HUES64 (cell line): Measurements from ENCODE around the gene SFXN1. TPM values are rescaled to one million over a fixed set of nuclear protein-coding genes. Genes with fewer than 3 reads are reported as not detected.
"Not testable (repeated sequence)": the region's sequence is repeated elsewhere in the genome, so short reads cannot be mapped to it uniquely, and the experiment has no call there.

Experiments used
- H3K27ac ChIP-seq: 2 replicates; pipeline ENCODE4 v1.7.0; 2013; ENCODE audit warnings: low read depth, low read length, inconsistent platforms
- H3K27me3 ChIP-seq: 2 replicates; pipeline ENCODE4 v1.6.1; 2013; ENCODE audit warnings: mild to moderate bottlenecking, low read length; ENCODE audit not compliant: insufficient read depth
- H3K36me3 ChIP-seq: 2 replicates; pipeline ENCODE4 v1.6.1; 2013; ENCODE audit warnings: mild to moderate bottlenecking, low read length; ENCODE audit not compliant: insufficient read depth
- H3K4me1 ChIP-seq: 2 replicates; pipeline ENCODE4 v1.6.1; 2013; ENCODE audit warnings: mild to moderate bottlenecking, low read length, moderate library complexity; ENCODE audit not compliant: insufficient read depth
- H3K4me3 ChIP-seq: 2 replicates; pipeline ENCODE4 v1.5.1; 2013; ENCODE audit warnings: mild to moderate bottlenecking, low read length, moderate library complexity
- H3K9ac ChIP-seq: 2 replicates; pipeline ENCODE4 v1.6.1; 2013; ENCODE audit warnings: mild to moderate bottlenecking, low read depth, low read length
- H3K9me3 ChIP-seq: 2 replicates; pipeline ENCODE4 v1.6.1; 2013; ENCODE audit warnings: low read depth, low read length; ENCODE audit not compliant: insufficient read depth
- WGBS: fragments of 150-250, 120-280 bp; methylation state at CpG from one replicate; pipeline ENCODE4 v1.1.7; 2013; ENCODE audit warnings: missing lambda C conversion rate; 5-methylcytosine and 5-hydroxymethylcytosine counted together
- polyA plus RNA-seq, 2 experiments: library from polyadenylated mRNA; stranded (reverse); fragments of 50-300 nt; gene quantifications; one replicate each; pipeline ENCODE4 v1.2.3, GENCODE V29; 2013

Gene SFXN1, protein sequence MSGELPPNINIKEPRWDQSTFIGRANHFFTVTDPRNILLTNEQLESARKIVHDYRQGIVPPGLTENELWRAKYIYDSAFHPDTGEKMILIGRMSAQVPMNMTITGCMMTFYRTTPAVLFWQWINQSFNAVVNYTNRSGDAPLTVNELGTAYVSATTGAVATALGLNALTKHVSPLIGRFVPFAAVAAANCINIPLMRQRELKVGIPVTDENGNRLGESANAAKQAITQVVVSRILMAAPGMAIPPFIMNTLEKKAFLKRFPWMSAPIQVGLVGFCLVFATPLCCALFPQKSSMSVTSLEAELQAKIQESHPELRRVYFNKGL
- 77.0 TPM for polyA plus RNA-seq (2013, experiment 1 of 2)
- polyA plus RNA-seq (2013, experiment 2 of 2): 77.1 TPM

DNA sequence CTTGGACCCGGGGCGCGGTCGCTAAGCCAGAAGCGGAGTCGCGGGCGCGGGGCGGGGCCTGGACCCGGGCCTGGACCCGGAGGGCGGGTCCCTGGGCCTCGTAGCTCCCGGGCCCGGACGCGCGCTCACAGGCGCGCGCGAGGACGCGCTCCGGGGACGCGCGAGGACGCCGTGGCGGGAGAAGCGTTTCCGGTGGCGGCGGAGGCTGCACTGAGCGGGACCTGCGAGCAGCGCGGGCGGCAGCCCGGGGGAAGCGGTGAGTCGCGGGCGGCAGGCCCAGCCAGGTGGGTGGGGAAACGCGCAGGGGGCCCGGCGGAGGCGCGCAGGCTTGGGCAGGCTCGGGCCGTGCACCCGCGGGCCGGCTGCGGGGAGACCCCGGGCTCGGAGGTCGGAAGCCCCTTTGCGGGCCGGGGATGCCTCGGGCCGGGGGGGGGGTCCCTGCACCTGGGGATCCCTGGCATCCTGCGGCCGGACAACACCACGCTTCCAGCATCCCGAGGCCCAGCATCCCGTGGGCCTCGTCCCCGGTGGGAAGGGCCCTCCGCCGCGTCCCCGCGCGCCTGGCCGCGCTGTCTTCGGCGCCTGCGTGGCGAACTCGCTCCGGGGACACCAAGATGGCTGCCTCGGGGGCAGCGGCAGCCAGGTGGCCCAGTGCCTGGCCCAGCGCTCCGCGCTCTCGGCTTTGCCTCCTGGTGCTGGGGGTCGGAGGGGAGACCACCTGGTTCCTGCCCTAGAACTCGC is at the start of gene SFXN1:
SFXN1 (plus strand) TSS at position 177 of the 741 bp plus-strand sequence. CDS start 13,544 bp downstream, outside the sequence.
- peak within 1 kb of the TSS; percentile 93 for H3K4me3 ChIP-seq
- peaks cover 19% of the 10 kb centered on the region for H3K27me3 ChIP-seq
- H3K9ac ChIP-seq: peak within 1 kb of the TSS; percentile 91
- H3K4me1 ChIP-seq: peaks cover 12% of the 10 kb centered on the region
- WGBS: under 1% methylated on average over 94 of the region's 94 CpGs
- H3K9me3 ChIP-seq: no peaks in the 10 kb centered on the region
- H3K27ac ChIP-seq: peak within 1 kb of the TSS; percentile 57
- H3K36me3 ChIP-seq: peaks cover 30% of the 10 kb centered on the region

DNA sequence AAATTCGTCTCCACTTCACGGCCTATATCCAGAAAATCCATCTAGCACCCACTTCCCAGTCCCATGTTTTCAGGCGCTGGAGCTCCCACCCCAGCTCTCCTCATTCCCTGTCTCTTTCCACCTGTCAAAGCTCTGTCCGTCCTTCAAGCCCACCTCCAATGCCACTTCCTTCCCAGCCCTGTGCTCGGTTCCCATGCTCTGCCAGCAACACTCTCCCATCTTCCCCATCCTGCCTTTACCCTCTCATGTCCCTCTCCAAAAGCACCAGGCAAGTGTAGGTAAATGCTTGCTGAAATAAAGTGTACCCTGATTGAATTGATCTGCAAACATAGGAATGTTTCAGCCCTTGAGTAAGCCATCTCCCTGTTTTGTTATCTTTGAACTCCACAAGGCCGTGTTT is 43.6 kb upstream of the SFXN1 start:
- Histone ChIP-seq H3K4me3 (no peak overlapping the region), H3K27ac (no peak overlapping the region), H3K27me3 (no peaks in the 10 kb centered on the region)

DNA sequence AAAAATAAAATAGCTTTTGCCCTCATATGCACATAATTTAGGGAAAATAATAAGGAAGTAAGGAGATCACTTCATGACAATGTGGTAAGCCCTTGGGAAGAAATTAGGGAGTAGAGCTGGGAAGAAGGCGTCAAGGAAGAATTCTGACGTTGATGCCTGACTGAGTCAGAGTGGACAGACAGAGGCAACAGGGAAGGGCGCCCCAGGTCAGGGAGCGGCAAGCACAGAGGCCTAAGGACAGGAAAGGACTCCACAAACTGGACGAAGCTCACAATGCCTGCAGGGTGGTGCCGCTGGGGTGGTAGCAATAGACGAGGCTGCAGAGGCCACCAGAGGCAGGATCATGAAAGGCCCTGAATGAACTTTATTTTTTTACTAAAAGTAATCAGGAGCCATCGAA is 42.0 kb upstream of the SFXN1 start:
- WGBS: 34% methylated on average over 8 of the region's 8 CpGs
- Histone ChIP-seq H3K27me3 (peaks cover 3% of the 10 kb centered on the region), H3K9me3 (no peaks in the 10 kb centered on the region), H3K4me3 (no peak overlapping the region), H3K4me1 (peaks cover 43% of the 10 kb centered on the region), H3K36me3 (no peaks in the 10 kb centered on the region), H3K9ac (no peak overlapping the region), H3K27ac (peak overlapping the region; percentile 3; the same call in 1 of the 2 replicates)

More for the DNA sequence above, 43.6 kb upstream of the SFXN1 start:
- no peaks in the 10 kb centered on the region for H3K36me3 ChIP-seq
- no peak overlapping the region for H3K9ac ChIP-seq
- no peaks in the 10 kb centered on the region for H3K9me3 ChIP-seq
- peaks cover 35% of the 10 kb centered on the region for H3K4me1 ChIP-seq
- WGBS: 51% methylated on average over 6 of the region's 6 CpGs

DNA sequence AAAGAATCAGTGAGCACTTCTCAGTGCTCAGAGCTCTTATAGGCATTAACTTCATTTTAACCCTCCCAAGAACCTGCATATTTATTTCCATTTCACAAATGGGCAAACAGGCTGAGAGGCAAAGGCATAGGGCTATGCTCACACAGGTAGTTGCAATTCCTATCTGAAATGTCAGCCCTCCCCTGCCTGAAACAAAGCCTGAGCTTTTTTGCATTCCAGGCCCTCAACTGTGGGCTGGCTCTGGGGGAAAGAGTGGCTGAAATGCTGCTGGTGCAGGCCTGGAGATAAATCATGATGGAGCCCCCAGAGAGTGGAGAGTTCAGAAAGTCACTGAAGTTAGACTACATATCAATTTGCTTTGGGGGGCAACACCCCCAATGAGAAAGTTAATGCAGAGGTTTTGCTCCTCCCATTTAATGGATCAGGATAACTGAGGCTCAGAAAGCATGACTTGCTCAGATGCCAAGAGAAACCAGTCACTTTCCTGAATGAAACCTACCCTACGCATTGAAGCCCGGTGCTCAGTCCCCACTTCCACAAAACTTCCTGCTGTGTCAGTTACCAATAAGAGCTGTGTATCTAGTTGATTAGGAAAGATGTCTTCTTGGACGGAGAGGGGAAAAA is 40.0 kb upstream of the SFXN1 start:
- Histone ChIP-seq H3K36me3 (no peaks in the 10 kb centered on the region), H3K27ac (no peak overlapping the region), H3K4me1 (peaks cover 44% of the 10 kb centered on the region), H3K27me3 (peaks cover 23% of the 10 kb centered on the region), H3K9ac (no peak overlapping the region), H3K9me3 (no peaks in the 10 kb centered on the region), H3K4me3 (no peak overlapping the region)
- WGBS: 90% methylated on average over 2 of the region's 3 CpGs

DNA sequence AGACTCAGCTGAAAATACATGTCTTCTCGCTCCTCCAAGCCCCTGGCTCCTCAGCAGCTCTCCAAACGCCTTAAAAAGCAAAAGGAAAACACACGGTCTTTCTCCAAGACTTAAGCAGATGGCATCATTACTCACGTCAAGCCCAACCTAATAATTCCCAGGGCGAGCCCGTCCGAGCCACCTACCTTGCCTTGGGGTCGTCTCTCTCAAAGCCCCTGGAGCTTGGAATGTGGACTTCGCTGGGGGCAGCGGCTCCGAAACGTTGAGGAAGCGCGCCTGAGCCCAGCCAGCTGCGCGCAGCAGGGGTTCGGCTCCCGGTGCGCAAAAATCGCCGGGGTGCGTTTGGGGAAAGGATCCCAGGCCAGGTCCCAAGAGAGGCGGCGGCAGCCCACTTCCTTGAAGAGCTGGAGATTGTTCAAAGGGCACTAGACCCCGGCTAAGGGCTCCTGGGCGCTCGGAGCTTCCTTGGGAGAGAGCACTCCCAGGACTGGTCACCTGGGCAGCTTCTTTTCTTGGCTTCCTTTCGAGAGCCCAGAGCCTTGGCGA is 34.8 kb upstream of the SFXN1 start:
- Histone ChIP-seq H3K27ac (no peak overlapping the region), H3K4me1 (peaks cover 25% of the 10 kb centered on the region), H3K27me3 (peaks cover 63% of the 10 kb centered on the region), H3K9ac (no peak overlapping the region), H3K9me3 (no peaks in the 10 kb centered on the region), H3K36me3 (no peaks in the 10 kb centered on the region), H3K4me3 (peak overlapping the region; percentile 55)
- 9% methylated on average over 29 of the region's 29 CpGs for WGBS

DNA sequence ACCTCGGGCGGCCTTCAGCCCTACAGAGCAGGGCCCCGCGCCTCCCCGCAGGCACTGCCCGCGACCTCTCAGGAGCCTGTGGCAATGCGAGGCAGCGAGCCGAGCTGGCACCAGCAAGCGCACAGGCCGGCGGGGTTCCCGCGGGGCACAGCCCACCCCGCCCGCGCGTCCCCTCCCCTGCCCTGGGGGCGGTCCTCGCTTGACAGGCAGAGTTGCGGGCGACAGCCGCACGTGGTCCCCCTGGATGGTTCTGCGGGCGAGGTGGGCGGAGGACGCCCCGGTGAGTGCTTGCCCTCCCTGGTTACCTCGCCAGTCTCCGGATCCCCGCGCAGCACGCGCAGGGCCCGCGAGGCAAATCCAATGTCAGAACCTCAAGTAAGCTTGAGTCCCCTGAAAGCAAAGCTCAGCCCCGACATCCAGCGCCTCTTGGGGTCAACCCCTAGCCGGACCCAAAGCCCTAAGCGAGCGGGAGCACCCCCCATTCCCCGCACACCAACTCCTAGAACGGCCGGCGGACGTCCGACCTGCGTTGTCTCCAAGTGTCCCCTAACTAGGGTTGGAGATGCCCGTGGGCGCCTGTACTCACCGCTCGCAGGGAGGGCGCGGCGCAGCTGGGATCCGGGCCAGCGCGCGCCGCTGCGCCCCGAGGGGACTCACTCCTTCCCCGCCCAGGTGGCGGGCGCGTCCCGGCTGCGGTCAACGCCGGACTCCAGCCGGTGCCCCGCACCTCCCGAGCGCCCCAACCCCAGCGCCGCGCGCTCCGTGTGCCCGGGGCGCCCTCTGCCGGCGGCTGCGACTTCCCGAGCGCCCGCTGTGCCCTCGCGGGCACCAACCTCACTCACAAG is 34.1 kb upstream of the SFXN1 start, which contains the start of gene DRD1:
DRD1 (minus strand) TSS at position 123 of the 845 bp plus-strand sequence. CDS start 1,083 bp downstream, outside the sequence.
- H3K36me3 ChIP-seq: no peaks in the 10 kb centered on the region
- peak within 1 kb of the TSS; percentile 55 for H3K4me3 ChIP-seq
- under 1% methylated on average over 91 of the region's 91 CpGs for WGBS
- peaks cover 64% of the 10 kb centered on the region for H3K27me3 ChIP-seq
- H3K4me1 ChIP-seq: peaks cover 25% of the 10 kb centered on the region
- H3K9ac ChIP-seq: no peak within 1 kb of the TSS; the same call in 1 of the 2 replicates
- no peaks in the 10 kb centered on the region for H3K9me3 ChIP-seq
- no peak within 1 kb of the TSS for H3K27ac ChIP-seq

DNA sequence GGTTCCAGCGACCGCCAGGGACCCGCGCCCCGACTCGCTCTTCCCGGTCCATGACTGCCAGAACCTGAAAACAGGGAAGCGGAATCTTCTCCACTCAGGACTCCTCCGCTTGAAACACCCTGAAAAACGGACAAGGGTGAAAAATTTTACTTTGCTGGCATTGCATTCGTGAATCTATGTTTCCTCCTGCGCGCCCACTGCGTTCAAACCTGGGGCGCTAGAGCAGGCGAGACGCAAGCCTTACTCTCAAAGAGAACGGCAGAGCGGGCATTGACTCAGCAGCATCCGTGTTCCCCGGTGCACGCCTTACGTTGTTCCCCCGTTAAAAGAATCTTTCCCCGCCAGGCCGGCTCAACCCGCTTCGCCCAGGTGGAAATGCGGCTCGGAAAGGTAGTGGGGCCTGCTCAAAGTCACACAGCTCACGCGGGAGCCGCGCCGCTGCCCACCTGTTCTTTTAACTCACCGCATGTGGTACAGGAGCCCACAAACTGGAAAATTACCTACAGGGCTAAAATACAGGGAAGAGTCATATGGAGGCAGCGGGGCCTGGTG is 33.4 kb upstream of the SFXN1 start:
- Histone ChIP-seq H3K9ac (no peak overlapping the region), H3K9me3 (no peaks in the 10 kb centered on the region), H3K27ac (no peak overlapping the region), H3K4me3 (peak overlapping the region; percentile 55), H3K4me1 (peaks cover 25% of the 10 kb centered on the region), H3K27me3 (peaks cover 67% of the 10 kb centered on the region), H3K36me3 (no peaks in the 10 kb centered on the region)
- WGBS: 69% methylated on average over 37 of the region's 37 CpGs

DNA sequence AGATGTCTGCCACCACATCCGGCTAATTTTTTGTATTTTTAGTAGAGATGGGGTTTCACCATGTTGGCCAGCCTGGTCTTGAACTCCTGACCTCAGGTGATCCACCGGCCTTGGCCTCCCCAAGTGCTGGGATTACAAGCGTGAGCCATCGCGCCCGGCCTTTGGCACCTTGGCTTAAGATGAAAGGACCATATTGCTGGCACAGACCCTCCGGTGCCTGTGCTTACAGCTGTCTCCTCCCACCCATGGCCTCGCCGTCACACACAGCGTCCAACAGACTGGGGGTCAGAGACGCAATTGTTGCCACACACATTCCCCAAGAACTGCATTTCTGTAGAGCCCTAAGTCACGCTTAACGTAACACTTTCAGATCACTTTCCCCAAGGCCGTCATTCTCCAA is 32.0 kb upstream of the SFXN1 start:
- 95% methylated on average over 14 of the region's 14 CpGs for WGBS
- peaks cover 18% of the 10 kb centered on the region for H3K4me1 ChIP-seq
- H3K36me3 ChIP-seq, H3K27ac ChIP-seq, H3K9me3 ChIP-seq, H3K9ac ChIP-seq, H3K4me3 ChIP-seq: not testable (repeated sequence)
- peaks cover 64% of the 10 kb centered on the region for H3K27me3 ChIP-seq

DNA sequence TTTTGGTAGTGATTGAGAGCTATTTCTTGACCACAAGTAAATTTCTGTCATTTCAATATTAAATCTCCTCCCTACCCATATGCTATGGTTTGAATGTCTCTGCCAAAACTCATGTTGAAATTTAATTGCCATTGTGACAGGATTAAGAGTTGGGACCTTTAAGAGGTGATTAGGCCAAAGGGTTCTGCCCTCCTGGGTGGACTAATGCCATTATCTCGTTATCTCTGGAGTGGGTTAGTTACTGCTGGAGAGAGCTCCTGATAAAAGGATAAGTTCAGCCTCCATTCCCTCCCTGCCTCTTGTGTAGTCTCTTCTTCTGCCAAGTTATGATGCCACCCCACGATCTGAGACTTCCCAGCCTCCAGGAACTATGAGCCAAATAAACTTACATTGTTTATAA is 30.8 kb upstream of the SFXN1 start:
- H3K27ac ChIP-seq: no peak overlapping the region
- peaks cover 18% of the 10 kb centered on the region for H3K4me1 ChIP-seq
- no peak overlapping the region for H3K4me3 ChIP-seq
- no peaks in the 10 kb centered on the region for H3K9me3 ChIP-seq
- H3K9ac ChIP-seq: no peak overlapping the region
- 44% methylated on average over 2 of the region's 2 CpGs for WGBS
- no peaks in the 10 kb centered on the region for H3K36me3 ChIP-seq
- H3K27me3 ChIP-seq: peaks cover 52% of the 10 kb centered on the region

DNA sequence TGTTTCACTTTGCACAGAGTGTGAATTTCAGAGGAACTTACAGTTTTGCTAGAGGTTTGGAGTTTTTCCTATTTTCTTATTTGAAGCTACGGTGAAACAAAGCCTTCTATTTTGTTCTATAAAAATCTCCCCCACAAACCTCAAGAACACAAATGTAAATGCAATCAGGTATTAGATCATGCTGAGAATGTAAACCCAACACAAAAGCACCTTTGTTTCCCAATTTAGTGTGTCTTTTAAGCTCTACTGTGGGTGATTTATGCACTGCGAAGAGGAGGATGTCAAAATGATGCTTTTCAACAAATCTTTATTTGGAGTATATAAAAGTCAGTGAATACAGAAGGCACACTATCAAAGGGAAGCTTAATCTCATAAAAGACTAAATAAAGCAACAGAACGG is 30.1 kb upstream of the SFXN1 start:
- Histone ChIP-seq H3K36me3 (no peaks in the 10 kb centered on the region), H3K9ac (no peak overlapping the region), H3K4me3 (no peak overlapping the region), H3K27ac (no peak overlapping the region), H3K9me3 (no peaks in the 10 kb centered on the region), H3K4me1 (peaks cover 17% of the 10 kb centered on the region), H3K27me3 (peaks cover 45% of the 10 kb centered on the region)
- WGBS: 42% methylated on average over 2 of the region's 3 CpGs
